ELF-1 (cell line): ENCODE measurements around the gene FAM180A.
"Not testable (repeated sequence)": the region's sequence is repeated elsewhere in the genome, so short reads cannot be mapped to it uniquely, and the experiment has no call there.

Experiments used
- DNase-seq: peaks from one replicate; pipeline ENCODE4 v3.0.0-alpha.2; 2016; ENCODE audit warnings: low read depth, low spot score

The FAM180A gene

GRCh38 chr7:135715055-135715522 lies 33.5 kb downstream of the FAM180A start:
- no peak for DNase-seq

- peak; percentile 95 for DNase-seq
Observed at GRCh38 chr7:135714534-135715009, 34.0 kb downstream of the FAM180A start.

GRCh38 chr7:135713836-135714470 lies 34.7 kb downstream of the FAM180A start:
- DNase-seq = peak; percentile 88

- DNase-seq = no peak
Observed at GRCh38 chr7:135712796-135713195, 35.8 kb downstream of the FAM180A start.

GRCh38 chr7:135712182-135712782 lies 36.3 kb downstream of the FAM180A start:
- DNase-seq = no peak

GRCh38 chr7:135711139-135711469 lies 37.5 kb downstream of the FAM180A start:
- no peak for DNase-seq

GRCh38 chr7:135710417-135711138 lies 38.0 kb downstream of the FAM180A start:
- no peak for DNase-seq

- DNase-seq = no peak
Observed at GRCh38 chr7:135709508-135709907, 39.1 kb downstream of the FAM180A start.

GRCh38 chr7:135708041-135708440 lies 40.6 kb downstream of the FAM180A start:
- DNase-seq = peak; percentile 47

GRCh38 chr7:135707570-135707966 lies 41.0 kb downstream of the FAM180A start:
- DNase-seq = peak; percentile 78

GRCh38 chr7:135706858-135707569 lies 41.6 kb downstream of the FAM180A start:
- no peak for DNase-seq

- DNase-seq = no peak
Observed at GRCh38 chr7:135706038-135706742, 42.4 kb downstream of the FAM180A start.

GRCh38 chr7:135704698-135705097 lies 43.9 kb downstream of the FAM180A start:
- DNase-seq = no peak

GRCh38 chr7:135704074-135704473 lies 44.5 kb downstream of the FAM180A start:
- DNase-seq = peak; percentile 46

- DNase-seq = peak; percentile 44
Observed at GRCh38 chr7:135697276-135698049, 51.1 kb downstream of the FAM180A start.

- DNase-seq = no peak
Observed at GRCh38 chr7:135693558-135693957, 55.1 kb downstream of the FAM180A start.

- not testable (repeated sequence) for DNase-seq
Observed at GRCh38 chr7:135692606-135693005, 56.0 kb downstream of the FAM180A start.

GRCh38 chr7:135692055-135692454 lies 56.6 kb downstream of the FAM180A start:
- DNase-seq = no peak

- no peak for DNase-seq
Observed at GRCh38 chr7:135690566-135690965, 58.0 kb downstream of the FAM180A start.

- DNase-seq = no peak
Observed at GRCh38 chr7:135687466-135687865, 61.1 kb downstream of the FAM180A start.
